Activated naive CD8-positive, alpha-beta T cell treated with anti-CD3 and anti-CD28 coated beads, Interleukin-2, amount 50 U/mL, for 16 hours (primary cell): ENCODE measurements around the gene HERC3.

Source experiments
- DNase-seq: peaks from one replicate; pipeline ENCODE4 v3.0.0-alpha.2; 2020; ENCODE audit warnings: low read depth, low spot score

HERC3 gene

GRCh38 chr4:88720451-88721428 lies 128.5 kb downstream of the HERC3 start:
- DNase-seq, result no peak

- DNase-seq, result no peak
These were observed 130.0 kb downstream of the HERC3 start for GRCh38 chr4:88722276-88722780.

GRCh38 chr4:88722828-88723227 lies 130.5 kb downstream of the HERC3 start:
- no peak for DNase-seq

- no peak for DNase-seq
These were observed 132.1 kb downstream of the HERC3 start for GRCh38 chr4:88724406-88724805.

GRCh38 chr4:88725143-88725542 lies 132.9 kb downstream of the HERC3 start:
- DNase-seq, result no peak

- no peak for DNase-seq
These were observed 133.7 kb downstream of the HERC3 start for GRCh38 chr4:88725986-88726385.

GRCh38 chr4:88728146-88728545 lies 135.9 kb downstream of the HERC3 start:
- DNase-seq, result no peak

- no peak for DNase-seq
These were observed 137.0 kb downstream of the HERC3 start for GRCh38 chr4:88729146-88729760.

GRCh38 chr4:88730811-88731210 lies 138.5 kb downstream of the HERC3 start:
- DNase-seq, result no peak

- no peak for DNase-seq
These were observed 139.1 kb downstream of the HERC3 start for GRCh38 chr4:88731381-88731780.

- no peak for DNase-seq
These were observed 140.6 kb downstream of the HERC3 start for GRCh38 chr4:88732714-88733368.

GRCh38 chr4:88734403-88734949 lies 142.2 kb downstream of the HERC3 start:
- no peak for DNase-seq

GRCh38 chr4:88735564-88735963 lies 143.3 kb downstream of the HERC3 start:
- DNase-seq, result no peak

GRCh38 chr4:88736264-88736663 lies 144.0 kb downstream of the HERC3 start:
- no peak for DNase-seq

GRCh38 chr4:88737307-88737941 lies 145.1 kb downstream of the HERC3 start:
- no peak for DNase-seq

GRCh38 chr4:88738180-88738579 lies 145.9 kb downstream of the HERC3 start:
- no peak for DNase-seq

GRCh38 chr4:88742561-88742960 lies 150.3 kb downstream of the HERC3 start:
- no peak for DNase-seq

- DNase-seq, result no peak
These were observed 151.4 kb downstream of the HERC3 start for GRCh38 chr4:88743696-88744095.

- DNase-seq, result no peak
These were observed 152.3 kb downstream of the HERC3 start for GRCh38 chr4:88744609-88745008.

GRCh38 chr4:88745175-88745574 lies 152.9 kb downstream of the HERC3 start:
- no peak for DNase-seq

GRCh38 chr4:88745581-88746163 lies 153.4 kb downstream of the HERC3 start:
- DNase-seq, result no peak
